OCI-LY1 (cell line): ENCODE results near the gene RORB.

Experiments
- EZH2 ChIP-seq: fragments of 200-600 bp; sonication (generic), shearing (Covaris generic); IDR thresholded peaks from 2 replicates; pipeline ENCODE4 v1.8.0; 2017; ENCODE audit warnings: borderline replicate concordance, mixed run types, mild to moderate bottlenecking, antibody characterized with exemption, low read length, moderate library complexity, mixed read lengths
- TF ChIP-seq, protein P1 (sequence below): fragments of 200-600 bp; sonication (generic), shearing (Covaris generic); IDR thresholded peaks from 2 replicates; pipeline ENCODE4 v1.5.1; 2017; ENCODE audit warnings: mild to moderate bottlenecking, antibody characterized with exemption, low read length, moderate library complexity, mixed read lengths

DNA sequence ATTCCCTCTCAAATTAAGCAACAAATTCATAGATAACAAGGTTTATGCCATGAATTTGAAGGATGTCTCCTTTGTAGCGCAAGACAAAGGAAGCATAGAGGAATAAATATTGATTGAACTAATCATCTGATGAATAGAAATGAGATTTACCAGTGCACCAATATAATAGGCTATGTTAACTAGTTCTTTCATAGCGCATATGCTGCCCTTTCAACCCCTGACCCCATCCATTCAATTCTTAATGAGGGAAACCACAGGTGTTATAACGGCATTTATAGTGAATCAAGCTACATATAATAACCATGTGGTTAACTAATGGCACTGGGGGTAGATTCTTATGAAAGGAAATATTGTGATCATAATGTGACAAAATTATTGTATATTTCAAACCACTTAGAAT lies 6.5 kb downstream of the RORB start:
- TF ChIP-seq, protein P1, sequence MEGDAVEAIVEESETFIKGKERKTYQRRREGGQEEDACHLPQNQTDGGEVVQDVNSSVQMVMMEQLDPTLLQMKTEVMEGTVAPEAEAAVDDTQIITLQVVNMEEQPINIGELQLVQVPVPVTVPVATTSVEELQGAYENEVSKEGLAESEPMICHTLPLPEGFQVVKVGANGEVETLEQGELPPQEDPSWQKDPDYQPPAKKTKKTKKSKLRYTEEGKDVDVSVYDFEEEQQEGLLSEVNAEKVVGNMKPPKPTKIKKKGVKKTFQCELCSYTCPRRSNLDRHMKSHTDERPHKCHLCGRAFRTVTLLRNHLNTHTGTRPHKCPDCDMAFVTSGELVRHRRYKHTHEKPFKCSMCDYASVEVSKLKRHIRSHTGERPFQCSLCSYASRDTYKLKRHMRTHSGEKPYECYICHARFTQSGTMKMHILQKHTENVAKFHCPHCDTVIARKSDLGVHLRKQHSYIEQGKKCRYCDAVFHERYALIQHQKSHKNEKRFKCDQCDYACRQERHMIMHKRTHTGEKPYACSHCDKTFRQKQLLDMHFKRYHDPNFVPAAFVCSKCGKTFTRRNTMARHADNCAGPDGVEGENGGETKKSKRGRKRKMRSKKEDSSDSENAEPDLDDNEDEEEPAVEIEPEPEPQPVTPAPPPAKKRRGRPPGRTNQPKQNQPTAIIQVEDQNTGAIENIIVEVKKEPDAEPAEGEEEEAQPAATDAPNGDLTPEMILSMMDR, result no peak
- TF ChIP-seq EZH2, result no peak
